ENCODE measurements around the gene KNDC1.

GRCh38 chr10:133214468-133215410, 54.7 kb downstream of the KNDC1 start:
- no peak for TF ChIP-seq REST (IDR thresholded peaks at IDR 0.05; ENCODE audit: borderline replicate concordance)
- no peak for TF ChIP-seq CTCF (IDR thresholded peaks at IDR 0.05; ENCODE audit: poor library complexity, severe bottlenecking)
- no peak for TF ChIP-seq EP300 (conservative IDR thresholded peaks at IDR 0.05; ENCODE audit: poor library complexity, severe bottlenecking)
- TF ChIP-seq EZH2 (IDR thresholded peaks at IDR 0.05; ENCODE audit: borderline replicate concordance, insufficient read depth, low read length, poor library complexity, severe bottlenecking), result no peak
- no peak for TF ChIP-seq RAD21 (conservative IDR thresholded peaks at IDR 0.05)
- TF ChIP-seq SMC3 (conservative IDR thresholded peaks at IDR 0.05; ENCODE audit: poor library complexity), result no peak
- no peak for TF ChIP-seq POLR2AphosphoS5 (IDR thresholded peaks at IDR 0.05)
- TF ChIP-seq TAF1 (IDR thresholded peaks at IDR 0.05; ENCODE audit: low read depth), result no peak
- no peak for TF ChIP-seq MXI1 (conservative IDR thresholded peaks at IDR 0.05; ENCODE audit: poor library complexity, severe bottlenecking)
